Stomach (tissue), 9 donors: ENCODE measurements around the gene MPDU1. TPM values are rescaled to one million over a fixed set of nuclear protein-coding genes. Genes with fewer than 3 reads are reported as not detected.
A peak's percentile ranks its signal among the peaks of the same experiment; 100 is the strongest.

ENCODE experiments used
- DNase-seq, 2 donors: peaks; one replicate each; pipeline versions ENCODE4 v3.0.0 to v3.0.0-alpha.2; 2013 to 2019
- H3K27ac ChIP-seq, 5 donors: fragments of 200-600 bp in 4 of 5; sonication (generic) in 4 of 5; one replicate each; pipeline ENCODE4 v1.5.1; 2013 to 2019; ENCODE audit warnings: mild to moderate bottlenecking in 1 of 5, moderate library complexity in 1 of 5
- H3K27me3 ChIP-seq, 3 donors: fragments of 200-600 bp; sonication (generic); one replicate each; pipeline ENCODE4 v1.5.1; 2017 to 2019; ENCODE audit warnings: mixed run types in 1 of 3
- H3K36me3 ChIP-seq, 4 donors: fragments of 200-600 bp; sonication (generic); 1 replicate in 3 of 4; 2 replicates in 1 of 4; pipeline ENCODE4 v1.5.1; 2016 to 2019
- H3K4me1 ChIP-seq, 4 donors: fragments of 200-600 bp; sonication (generic); one replicate each; pipeline ENCODE4 v1.5.1; 2016 to 2019
- H3K4me3 ChIP-seq, 4 donors: fragments of 200-600 bp; sonication (generic) in 3 of 4; one replicate each; pipeline ENCODE4 v1.5.1; 2016 to 2019; ENCODE audit warnings: mild to moderate bottlenecking in 1 of 4
- H3K9me3 ChIP-seq, 4 donors: fragments of 200-600 bp; sonication (generic); one replicate each; pipeline ENCODE4 v1.5.1; 2016 to 2019
- EP300 ChIP-seq: sonication (generic); formaldehyde crosslinking; IDR thresholded peaks from one replicate; pipeline ENCODE4 v1.6.1; 2017; ENCODE audit warnings: antibody characterized with exemption
- POLR2A ChIP-seq, 4 donors: fragments of 450-650 bp; IDR thresholded peaks; one replicate each; pipeline ENCODE4 v1.6.1; 2016; ENCODE audit warnings: antibody characterized with exemption in 4 of 4, control low read depth in 2 of 4, mild to moderate bottlenecking in 1 of 4, moderate library complexity in 1 of 4
- POLR2AphosphoS5 ChIP-seq, 3 donors: sonication (generic); formaldehyde crosslinking; IDR thresholded peaks; one replicate each; pipeline ENCODE4 v1.6.1; 2016; ENCODE audit warnings: antibody characterized with exemption in 3 of 3
- WGBS, 5 donors: extraction: QIAGEN DNeasy Blood & Tissue Kit in 3 of 5; methylation state at CpG; one replicate each; pipeline versions ENCODE4 v1.1.5 to v1.1.7; 2013 to 2018; 5-methylcytosine and 5-hydroxymethylcytosine counted together
- intact Hi-C: fragments of 100-400 bp; cut with DNase I; formaldehyde crosslinking; loops from one replicate; pipeline ENCODE4 v1.15.1; 2023; ENCODE audit warnings: low total_unique reads
- polyA plus RNA-seq, 3 donors: library from polyadenylated mRNA; stranded (reverse); fragments of 200-250 nt; gene quantifications; one replicate each; pipeline ENCODE4 v1.2.3, GENCODE V29; 2013
- total RNA-seq, 5 donors: library from RNA; depleted of rRNA; stranded (reverse); fragments of >200 nt; gene quantifications; one replicate each; pipeline versions ENCODE4 v1.1.0 to v1.2.3, GENCODE V29; 2014 to 2016
- TF ChIP-seq, protein P1 (sequence below), 7 experiments: fragments of 450-650 bp in 4 of 7; fragments of 200-600 bp in 3 of 7; sonication (generic) in 3 of 7; IDR thresholded peaks; one replicate each; pipeline ENCODE4 v1.5.1; 2016 to 2019; ENCODE audit warnings: antibody characterized with exemption in 7 of 7, control low read depth in 2 of 7, mild to moderate bottlenecking in 1 of 7
- donor health status: healthy with polysubstance abuse.
- donor health status: Bipolar disorder and iron deficiency.
- donor health status: healthy.

MPDU1 gene
- total and polyA plus RNA-seq, 8 donors, result 27.2 to 188 (median 68.3) TPM

DNA sequence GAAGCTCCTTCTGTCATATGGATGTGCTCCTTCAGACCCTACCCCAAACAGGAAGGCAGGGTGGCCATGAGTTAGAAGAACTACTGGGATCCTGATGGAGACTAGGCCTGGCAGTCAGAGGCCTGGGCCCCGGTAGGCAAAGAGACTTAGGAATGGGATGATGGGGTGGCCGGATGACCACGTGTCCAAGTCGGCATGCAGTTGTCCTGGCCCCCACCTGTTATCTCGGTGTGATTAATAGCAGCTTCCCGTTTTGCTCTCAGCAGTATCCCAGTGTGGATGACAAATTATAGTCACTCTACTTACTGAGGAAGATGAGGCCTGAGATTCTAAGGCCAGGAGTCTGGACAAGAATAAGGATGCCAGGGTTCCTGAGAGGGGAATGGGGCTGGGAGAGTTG lies 33.3 kb upstream of the MPDU1 start:
- intact Hi-C loops, result loop anchor here (5.0 kb wide), 1 partner anchor 38 kb away; no protein-coding TSS in a partner anchor

DNA sequence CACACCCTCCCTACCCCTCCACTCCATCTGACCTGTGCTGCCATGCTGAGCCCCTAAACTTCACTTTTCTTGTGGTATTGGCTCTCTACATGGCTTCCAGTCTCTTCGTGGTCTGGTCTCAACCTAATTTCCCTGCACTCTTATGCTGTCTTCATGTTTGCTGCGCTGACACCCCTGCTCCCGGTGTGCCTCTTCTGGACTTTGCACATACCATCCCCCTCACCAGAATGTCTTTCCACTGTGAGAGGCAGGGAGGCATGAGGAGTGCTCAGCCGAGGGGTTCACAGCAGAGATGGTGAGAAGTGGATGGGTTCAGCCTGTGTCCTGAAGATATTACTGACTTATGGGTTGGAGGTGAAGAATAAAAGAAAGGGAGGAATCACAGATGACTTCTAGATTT lies 32.3 kb upstream of the MPDU1 start:
- peak overlapping the region in 1 of 5 donors; percentile 2 for H3K27ac ChIP-seq
- no peak for TF ChIP-seq POLR2A (IDR thresholded peaks at IDR 0.05)
- TF ChIP-seq, protein P1, sequence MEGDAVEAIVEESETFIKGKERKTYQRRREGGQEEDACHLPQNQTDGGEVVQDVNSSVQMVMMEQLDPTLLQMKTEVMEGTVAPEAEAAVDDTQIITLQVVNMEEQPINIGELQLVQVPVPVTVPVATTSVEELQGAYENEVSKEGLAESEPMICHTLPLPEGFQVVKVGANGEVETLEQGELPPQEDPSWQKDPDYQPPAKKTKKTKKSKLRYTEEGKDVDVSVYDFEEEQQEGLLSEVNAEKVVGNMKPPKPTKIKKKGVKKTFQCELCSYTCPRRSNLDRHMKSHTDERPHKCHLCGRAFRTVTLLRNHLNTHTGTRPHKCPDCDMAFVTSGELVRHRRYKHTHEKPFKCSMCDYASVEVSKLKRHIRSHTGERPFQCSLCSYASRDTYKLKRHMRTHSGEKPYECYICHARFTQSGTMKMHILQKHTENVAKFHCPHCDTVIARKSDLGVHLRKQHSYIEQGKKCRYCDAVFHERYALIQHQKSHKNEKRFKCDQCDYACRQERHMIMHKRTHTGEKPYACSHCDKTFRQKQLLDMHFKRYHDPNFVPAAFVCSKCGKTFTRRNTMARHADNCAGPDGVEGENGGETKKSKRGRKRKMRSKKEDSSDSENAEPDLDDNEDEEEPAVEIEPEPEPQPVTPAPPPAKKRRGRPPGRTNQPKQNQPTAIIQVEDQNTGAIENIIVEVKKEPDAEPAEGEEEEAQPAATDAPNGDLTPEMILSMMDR (IDR thresholded peaks at IDR 0.05), result no peak
- TF ChIP-seq EP300, result no peak
- TF ChIP-seq POLR2AphosphoS5 (IDR thresholded peaks at IDR 0.05), result no peak
- intact Hi-C loops, result loop anchor here (5.0 kb wide), 1 partner anchor 39 kb away; no protein-coding TSS in a partner anchor

More for the DNA sequence above, 33.3 kb upstream of the MPDU1 start:
- Histone ChIP-seq H3K4me3 (peak overlapping the region in 1 of 4 donors; percentile 59), H3K27ac (peak overlapping the region in 4 of 5 donors; percentile 82 to 96 (median 90)), H3K9me3 (no peaks in the 10 kb centered on the region), H3K36me3 (peaks cover 0 to 15% (median 10%) of the 10 kb centered on the region in 4 donors), H3K4me1 (peaks cover 13 to 53% (median 24%) of the 10 kb centered on the region in 4 donors), H3K27me3 (no peaks in the 10 kb centered on the region)
- TF ChIP-seq POLR2AphosphoS5 (IDR thresholded peaks at IDR 0.05), result no peak
- WGBS, 5 donors, result 48 to 71% (median 64%) methylated on average over 5 to 6 of the region's 6 CpGs
- no peak for DNase-seq

DNA sequence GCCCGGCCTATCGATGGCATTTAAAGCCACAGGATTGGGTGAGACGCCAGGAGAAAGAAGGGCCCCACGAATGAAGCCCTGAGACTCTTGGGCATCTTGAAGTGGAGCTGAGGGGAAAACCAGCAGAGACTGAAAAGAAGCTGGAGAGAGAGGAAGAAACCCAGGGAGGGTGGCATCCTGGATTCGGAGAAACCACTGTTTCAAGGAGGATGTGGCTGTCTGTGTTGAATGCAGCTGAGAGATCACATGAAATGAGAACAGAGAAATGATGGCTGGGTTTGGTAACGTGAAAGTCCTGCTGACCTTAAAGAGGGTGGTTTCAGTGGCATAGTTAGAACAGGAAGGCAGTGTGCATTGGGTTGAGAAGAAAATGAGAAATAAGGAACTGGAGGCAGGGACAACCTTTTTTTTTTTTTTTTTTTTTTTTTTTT lies 31.0 kb upstream of the MPDU1 start:
- WGBS, 5 donors, result 76 to 84% (median 80%) methylated on average over 6 of the region's 6 CpGs

More for the DNA sequence above, 32.3 kb upstream of the MPDU1 start:
- peaks cover 13 to 55% (median 24%) of the 10 kb centered on the region in 4 donors for H3K4me1 ChIP-seq
- no peak for DNase-seq
- peaks cover 0 to 15% (median 10%) of the 10 kb centered on the region in 4 donors for H3K36me3 ChIP-seq
- H3K9me3 ChIP-seq, result no peaks in the 10 kb centered on the region
- no peak overlapping the region for H3K4me3 ChIP-seq
- no peaks in the 10 kb centered on the region for H3K27me3 ChIP-seq
- WGBS, 5 donors, result 82 to 93% (median 88%) methylated on average over 4 of the region's 4 CpGs

DNA sequence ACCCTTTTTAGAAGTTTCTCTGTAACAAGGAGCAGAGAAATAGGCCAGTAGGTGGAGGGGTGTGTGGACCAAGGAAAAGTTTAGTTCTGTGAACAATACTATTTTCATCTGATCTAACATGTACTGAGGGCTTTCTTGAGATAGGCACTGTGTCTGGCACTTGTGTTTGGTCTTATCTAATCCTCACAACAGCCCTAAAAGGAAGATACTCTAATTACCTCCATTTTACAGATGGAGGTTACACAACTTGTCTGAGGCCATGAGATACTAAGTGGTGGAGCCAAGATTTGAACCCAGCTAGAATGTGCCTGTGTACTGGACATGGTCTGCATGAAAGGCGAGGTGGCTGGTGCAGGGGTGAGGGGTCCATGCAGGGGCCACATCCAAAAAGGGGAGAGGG lies 30.3 kb upstream of the MPDU1 start:
- intact Hi-C loops, result loop anchor here (5.0 kb wide), 1 partner anchor 41 kb away; no protein-coding TSS in a partner anchor
- Histone ChIP-seq H3K27ac (peak overlapping the region in 2 of 5 donors; percentile 53 to 69), H3K27me3 (no peaks in the 10 kb centered on the region), H3K4me3 (no peak overlapping the region), H3K4me1 (peaks cover 26 to 68% (median 39%) of the 10 kb centered on the region in 4 donors), H3K9me3 (no peaks in the 10 kb centered on the region), H3K36me3 (peaks cover 0 to 15% (median 10%) of the 10 kb centered on the region in 4 donors)
- TF ChIP-seq POLR2A (IDR thresholded peaks at IDR 0.05) (no peak), EP300 (no peak), POLR2AphosphoS5 (IDR thresholded peaks at IDR 0.05) (no peak)
- TF ChIP-seq, protein P1 (IDR thresholded peaks at IDR 0.05), result no peak
- 83 to 100% (median 94%) methylated on average over 1 of the region's 1 CpG for WGBS, 5 donors
- no peak for DNase-seq

More for the DNA sequence above, 31.0 kb upstream of the MPDU1 start:
- H3K27me3 ChIP-seq, result no peaks in the 10 kb centered on the region
- H3K4me3 ChIP-seq, result no peak overlapping the region
- DNase-seq, result peak in 1 of 2 donors; percentile 48
- H3K36me3 ChIP-seq, result peaks cover 0 to 15% (median 10%) of the 10 kb centered on the region in 4 donors
- intact Hi-C loops, result loop anchor here (5.0 kb wide), 1 partner anchor 40 kb away; no protein-coding TSS in a partner anchor
- peak overlapping the region in 3 of 5 donors; percentile 34 to 69 (median 53) for H3K27ac ChIP-seq
- H3K4me1 ChIP-seq, result peaks cover 22 to 67% (median 37%) of the 10 kb centered on the region in 4 donors
- TF ChIP-seq EP300 (no peak), POLR2AphosphoS5 (IDR thresholded peaks at IDR 0.05) (no peak), POLR2A (IDR thresholded peaks at IDR 0.05) (no peak)
- TF ChIP-seq, protein P1 (IDR thresholded peaks at IDR 0.05), result no peak
- H3K9me3 ChIP-seq, result no peaks in the 10 kb centered on the region
